Measurements from ENCODE around the gene ADCY3. TPM values are rescaled to one million over a fixed set of nuclear protein-coding genes. Genes with fewer than 3 reads are reported as not detected.

ADCY3 gene
- total and polyA plus RNA-seq, 2 of the 13 experiments (the other 11 are each of a cell fraction or from before 2014, with no cell fraction given), result 0.11 to 0.61 TPM

DNA sequence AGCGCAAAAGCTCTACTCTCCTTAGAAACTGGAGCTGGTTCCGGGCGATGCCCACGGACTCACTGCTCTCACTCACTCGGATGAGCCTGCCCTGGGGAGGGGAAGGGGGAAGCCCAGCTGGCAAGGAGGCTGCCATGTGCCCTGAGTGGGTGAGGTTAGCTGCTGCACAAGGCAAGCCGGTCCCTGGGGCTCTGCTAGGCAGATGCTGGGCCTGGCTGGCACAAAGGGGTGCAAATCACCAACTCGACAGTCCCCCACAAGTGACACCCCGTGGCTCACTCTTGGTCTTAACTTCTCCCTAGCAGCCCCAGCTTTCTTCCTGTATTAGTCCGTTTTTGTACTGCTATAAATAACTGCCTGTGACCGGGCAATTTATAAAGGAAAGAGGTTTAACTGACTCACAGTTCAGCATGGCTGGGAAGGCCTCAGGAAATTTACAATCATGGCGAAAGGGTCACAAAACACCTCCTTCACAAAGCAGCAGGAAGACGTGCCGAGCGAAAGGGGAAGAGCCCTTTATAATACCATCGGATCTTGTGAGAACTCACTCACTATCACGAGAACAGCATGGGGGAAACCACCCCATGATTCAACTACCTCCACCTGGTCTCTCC, 33.2 kb downstream of the ADCY3 start:
- Histone ChIP-seq H4K20me1 (ENCODE audit: insufficient read depth, low read length) (no peaks in the 10 kb centered on the region), H3K4me1 (ENCODE audit: insufficient read depth, low read length) (no peaks in the 10 kb centered on the region), H3K4me2 (ENCODE audit: low read depth, low read length) (no peak overlapping the region), H3K9ac (ENCODE audit: insufficient read depth, low read depth, low read length) (no peak overlapping the region), H3K79me2 (ENCODE audit: insufficient read depth, low read length) (no peaks in the 10 kb centered on the region), H2AFZ (ENCODE audit: low read length) (no peak overlapping the region), H3K27ac (ENCODE audit: extremely low read length, insufficient read depth, low read length) (no peak overlapping the region), H3K9me3 (ENCODE audit: low read length) (no peaks in the 10 kb centered on the region), H3K27me3 (ENCODE audit: control insufficient read depth in 1 of 2, insufficient read depth in 2 of 2, low read length in 2 of 2) (peaks cover 0 to 20% of the 10 kb centered on the region in 2 experiments; a peak in 3 of 5 replicates), H3K4me3 (replicated peaks in 1 of 3; ENCODE audit: insufficient read depth in 1 of 3, low read depth in 2 of 3, low read length in 3 of 3) (no peak overlapping the region), H3K36me3 (replicated peaks in 1 of 2; ENCODE audit: control insufficient read depth in 1 of 2, insufficient read depth in 2 of 2, low read length in 2 of 2) (no peaks in the 10 kb centered on the region)
- ATAC-seq (no peak), FAIRE-seq (no peak), DNase-seq (ENCODE audit: low spot score) (no peak)
- ChIA-PET POLR2A (no interaction called here), CTCF (ENCODE audit: low intra/inter-chr PET ratio, low total read pairs) (no interaction called here)
- intact Hi-C loops (cut with micrococcal nuclease; ENCODE audit: unreplicated experiment) (no loop called here), in situ Hi-C loops (cut with HindIII; ENCODE audit: extremely low pct_ligation_motif_present, low pct_unique_long_range_greater_than_20kb) (no loop called here)
- WGBS (ENCODE audit: low lambda C conversion rate), result 61% methylated on average over 14 of the region's 16 CpGs
- BruUV-seq (replicated peaks), result no TSS peak
- TF ChIP-seq ASH2L (IDR thresholded peaks at IDR 0.05; ENCODE audit: insufficient read length, low read depth, low read length), result no peak
- no peak for TF ChIP-seq HHEX (CRISPR knock-in tag; IDR thresholded peaks at IDR 0.05)
- no peak for TF ChIP-seq CHD2 (IDR thresholded peaks at IDR 0.05; ENCODE audit: low read depth, low read length)
- no peak for TF ChIP-seq ZNF263 (CRISPR knock-in tag; IDR thresholded peaks at IDR 0.05)

DNA sequence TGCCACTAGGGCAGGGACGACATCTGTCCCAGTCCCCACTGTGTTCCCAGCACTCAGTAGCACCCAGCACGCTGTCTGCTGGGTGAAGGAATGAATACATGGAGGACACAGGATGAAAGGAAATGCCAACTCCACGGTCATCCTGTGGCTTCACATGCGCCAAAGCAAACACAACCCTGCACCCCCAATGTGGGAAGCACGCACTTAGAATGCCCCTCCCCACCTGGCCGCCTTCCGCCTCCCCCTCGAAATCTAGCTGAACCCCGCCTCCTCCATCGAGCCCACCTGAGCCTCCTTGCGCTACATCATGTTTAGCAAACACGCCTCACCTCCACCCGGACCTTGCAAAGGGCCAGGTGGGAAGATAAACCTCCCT, 33.9 kb downstream of the ADCY3 start:
- Histone ChIP-seq H3K4me2 (ENCODE audit: low read depth, low read length) (no peak overlapping the region), H3K4me3 (replicated peaks in 1 of 3; ENCODE audit: insufficient read depth in 1 of 3, low read depth in 2 of 3, low read length in 3 of 3) (no peak overlapping the region), H3K79me2 (ENCODE audit: insufficient read depth, low read length) (no peaks in the 10 kb centered on the region), H3K4me1 (ENCODE audit: insufficient read depth, low read length) (no peaks in the 10 kb centered on the region), H2AFZ (ENCODE audit: low read length) (no peak overlapping the region), H3K36me3 (replicated peaks in 1 of 2; ENCODE audit: control insufficient read depth in 1 of 2, insufficient read depth in 2 of 2, low read length in 2 of 2) (no peaks in the 10 kb centered on the region), H4K20me1 (ENCODE audit: insufficient read depth, low read length) (no peaks in the 10 kb centered on the region), H3K27me3 (ENCODE audit: control insufficient read depth in 1 of 2, insufficient read depth in 2 of 2, low read length in 2 of 2) (peaks cover 0 to 20% of the 10 kb centered on the region in 2 experiments; a peak in 3 of 5 replicates), H3K9me3 (ENCODE audit: low read length) (no peaks in the 10 kb centered on the region), H3K9ac (ENCODE audit: insufficient read depth, low read depth, low read length) (no peak overlapping the region), H3K27ac (ENCODE audit: extremely low read length, insufficient read depth, low read length) (no peak overlapping the region)
- in situ Hi-C loops (cut with HindIII; ENCODE audit: extremely low pct_ligation_motif_present, low pct_unique_long_range_greater_than_20kb) (no loop called here), intact Hi-C loops (cut with micrococcal nuclease; ENCODE audit: unreplicated experiment) (no loop called here)
- ATAC-seq, result no peak
- TF ChIP-seq CENPT (CRISPR knock-in tag; IDR thresholded peaks at IDR 0.05; ENCODE audit: low read depth) (peak; percentile 53; the same call in 1 of the 2 replicates), NR1H2 (CRISPR knock-in tag; IDR thresholded peaks at IDR 0.05; ENCODE audit: borderline replicate concordance, low read depth) (no peak)
- no peak for FAIRE-seq
- ChIA-PET POLR2A (no interaction called here), CTCF (ENCODE audit: low intra/inter-chr PET ratio, low total read pairs) (no interaction called here)
- 61% methylated on average over 11 of the region's 13 CpGs for WGBS (ENCODE audit: low lambda C conversion rate)
- no peak for DNase-seq (ENCODE audit: low spot score)
- BruUV-seq (replicated peaks), result no TSS peak

Data from HepG2 (cell line).